Measurements from ENCODE around the gene NRP2.
A peak's percentile ranks its signal among the peaks of the same experiment; 100 is the strongest.

The NRP2 gene

GRCh38 chr2:205651719-205652118, 30.6 kb upstream of the NRP2 start:
- DNase-seq (ENCODE audit: low spot score in 2 of 2): no peak
- peaks cover 2% of the 10 kb centered on the region for H3K4me1 Mint-ChIP-seq
- peaks cover 16% of the 10 kb centered on the region for H3K27me3 Mint-ChIP-seq

GRCh38 chr2:205654878-205655605, 27.3 kb upstream of the NRP2 start:
- Mint-ChIP-seq H3K36me3 (no peaks in the 10 kb centered on the region), H3K27me3 (peaks cover 14% of the 10 kb centered on the region), H3K9me3 (no peaks in the 10 kb centered on the region), H3K27ac (no peak overlapping the region), H3K4me1 (peaks cover 3% of the 10 kb centered on the region), H3K4me3 (no peak overlapping the region)
- ATAC-seq (ENCODE audit: low read depth) (no peak), DNase-seq (ENCODE audit: low spot score in 2 of 2) (no peak)

More at GRCh38 chr2:205651719-205652118, 30.6 kb upstream of the NRP2 start:
- Mint-ChIP-seq H3K36me3 (no peaks in the 10 kb centered on the region), H3K4me3 (no peak overlapping the region), H3K9me3 (no peaks in the 10 kb centered on the region), H3K27ac (no peak overlapping the region)
- no peak for ATAC-seq (ENCODE audit: low read depth)

- H3K4me3 Mint-ChIP-seq: no peak overlapping the region
- peaks cover 14% of the 10 kb centered on the region for H3K27me3 Mint-ChIP-seq
- DNase-seq (ENCODE audit: low spot score in 2 of 2) (no peak), ATAC-seq (ENCODE audit: low read depth) (no peak)
- peaks cover 11% of the 10 kb centered on the region for H3K4me1 Mint-ChIP-seq
- H3K36me3 Mint-ChIP-seq: no peaks in the 10 kb centered on the region
- H3K27ac Mint-ChIP-seq: no peak overlapping the region
- no peaks in the 10 kb centered on the region for H3K9me3 Mint-ChIP-seq
Measured at GRCh38 chr2:205655779-205656456, 26.4 kb upstream of the NRP2 start.

- ATAC-seq (ENCODE audit: low read depth) (no peak), DNase-seq (ENCODE audit: low spot score in 2 of 2) (no peak)
- Mint-ChIP-seq H3K36me3 (no peaks in the 10 kb centered on the region), H3K9me3 (no peaks in the 10 kb centered on the region), H3K27ac (no peak overlapping the region), H3K4me1 (peaks cover 13% of the 10 kb centered on the region), H3K4me3 (no peak overlapping the region), H3K27me3 (peaks cover 14% of the 10 kb centered on the region)
Measured at GRCh38 chr2:205656461-205656860, 25.8 kb upstream of the NRP2 start.

- Mint-ChIP-seq H3K36me3 (no peaks in the 10 kb centered on the region), H3K4me1 (peaks cover 13% of the 10 kb centered on the region), H3K27ac (no peak overlapping the region), H3K9me3 (no peaks in the 10 kb centered on the region), H3K27me3 (peaks cover 14% of the 10 kb centered on the region), H3K4me3 (no peak overlapping the region)
- ATAC-seq (ENCODE audit: low read depth): no peak
- no peak for DNase-seq (ENCODE audit: low spot score in 2 of 2)
Measured at GRCh38 chr2:205656941-205657340, 25.4 kb upstream of the NRP2 start.

GRCh38 chr2:205657579-205657978, 24.7 kb upstream of the NRP2 start:
- Mint-ChIP-seq H3K4me3 (no peak overlapping the region), H3K27ac (no peak overlapping the region), H3K27me3 (peaks cover 14% of the 10 kb centered on the region), H3K9me3 (no peaks in the 10 kb centered on the region), H3K4me1 (peaks cover 13% of the 10 kb centered on the region), H3K36me3 (no peaks in the 10 kb centered on the region)
- no peak for ATAC-seq (ENCODE audit: low read depth)
- no peak for DNase-seq (ENCODE audit: low spot score in 2 of 2)

GRCh38 chr2:205658068-205658467, 24.2 kb upstream of the NRP2 start:
- DNase-seq (ENCODE audit: low spot score in 2 of 2): no peak
- Mint-ChIP-seq H3K9me3 (no peaks in the 10 kb centered on the region), H3K4me1 (peaks cover 13% of the 10 kb centered on the region), H3K27me3 (peaks cover 14% of the 10 kb centered on the region), H3K27ac (no peak overlapping the region), H3K36me3 (no peaks in the 10 kb centered on the region), H3K4me3 (no peak overlapping the region)
- no peak for ATAC-seq (ENCODE audit: low read depth)

- ATAC-seq (ENCODE audit: low read depth): no peak
- Mint-ChIP-seq H3K9me3 (no peaks in the 10 kb centered on the region), H3K27me3 (peaks cover 14% of the 10 kb centered on the region), H3K4me3 (no peak overlapping the region), H3K4me1 (peaks cover 17% of the 10 kb centered on the region), H3K27ac (no peak overlapping the region), H3K36me3 (no peaks in the 10 kb centered on the region)
- DNase-seq (ENCODE audit: low spot score in 2 of 2): no peak
Measured at GRCh38 chr2:205658572-205658971, 23.7 kb upstream of the NRP2 start.

- no peaks in the 10 kb centered on the region for H3K9me3 Mint-ChIP-seq
- peaks cover 17% of the 10 kb centered on the region for H3K4me1 Mint-ChIP-seq
- H3K27ac Mint-ChIP-seq: no peak overlapping the region
- H3K27me3 Mint-ChIP-seq: peaks cover 15% of the 10 kb centered on the region
- H3K4me3 Mint-ChIP-seq: no peak overlapping the region
- no peak for DNase-seq (ENCODE audit: low spot score in 2 of 2)
- no peaks in the 10 kb centered on the region for H3K36me3 Mint-ChIP-seq
- no peak for ATAC-seq (ENCODE audit: low read depth)
Measured at GRCh38 chr2:205659922-205660321, 22.4 kb upstream of the NRP2 start.

- no peaks in the 10 kb centered on the region for H3K9me3 Mint-ChIP-seq
- DNase-seq (ENCODE audit: low spot score in 2 of 2) (no peak), ATAC-seq (ENCODE audit: low read depth) (peak; percentile 35)
- H3K36me3 Mint-ChIP-seq: no peaks in the 10 kb centered on the region
- H3K4me3 Mint-ChIP-seq: no peak overlapping the region
- H3K27ac Mint-ChIP-seq: no peak overlapping the region
- H3K4me1 Mint-ChIP-seq: peaks cover 17% of the 10 kb centered on the region
- peaks cover 12% of the 10 kb centered on the region for H3K27me3 Mint-ChIP-seq
Measured at GRCh38 chr2:205660521-205661124, 21.7 kb upstream of the NRP2 start.

GRCh38 chr2:205661281-205661680, 21.0 kb upstream of the NRP2 start:
- no peak for DNase-seq (ENCODE audit: low spot score in 2 of 2)

GRCh38 chr2:205662206-205662965, 19.9 kb upstream of the NRP2 start:
- Mint-ChIP-seq H3K4me1 (peaks cover 17% of the 10 kb centered on the region), H3K27me3 (peaks cover 10% of the 10 kb centered on the region), H3K4me3 (no peak overlapping the region), H3K36me3 (no peaks in the 10 kb centered on the region), H3K27ac (no peak overlapping the region), H3K9me3 (no peaks in the 10 kb centered on the region)
- DNase-seq (ENCODE audit: low spot score in 2 of 2): no peak
- ATAC-seq (ENCODE audit: low read depth): no peak

More at GRCh38 chr2:205661281-205661680, 21.0 kb upstream of the NRP2 start:
- no peak for ATAC-seq (ENCODE audit: low read depth)
- no peaks in the 10 kb centered on the region for H3K9me3 Mint-ChIP-seq
- H3K27ac Mint-ChIP-seq: no peak overlapping the region
- peaks cover 17% of the 10 kb centered on the region for H3K4me1 Mint-ChIP-seq
- no peaks in the 10 kb centered on the region for H3K36me3 Mint-ChIP-seq
- no peak overlapping the region for H3K4me3 Mint-ChIP-seq
- H3K27me3 Mint-ChIP-seq: peaks cover 10% of the 10 kb centered on the region

GRCh38 chr2:205665791-205666190, 16.5 kb upstream of the NRP2 start:
- no peaks in the 10 kb centered on the region for H3K36me3 Mint-ChIP-seq
- DNase-seq (ENCODE audit: low spot score in 2 of 2) (no peak), ATAC-seq (ENCODE audit: low read depth) (no peak)
- no peak overlapping the region for H3K4me3 Mint-ChIP-seq
- no peaks in the 10 kb centered on the region for H3K9me3 Mint-ChIP-seq
- H3K27ac Mint-ChIP-seq: no peak overlapping the region
- peaks cover 10% of the 10 kb centered on the region for H3K27me3 Mint-ChIP-seq
- H3K4me1 Mint-ChIP-seq: peaks cover 7% of the 10 kb centered on the region

- no peaks in the 10 kb centered on the region for H3K9me3 Mint-ChIP-seq
- H3K27me3 Mint-ChIP-seq: peaks cover 9% of the 10 kb centered on the region
- no peak overlapping the region for H3K4me3 Mint-ChIP-seq
- no peak for DNase-seq (ENCODE audit: low spot score in 2 of 2)
- no peaks in the 10 kb centered on the region for H3K4me1 Mint-ChIP-seq
- H3K36me3 Mint-ChIP-seq: no peaks in the 10 kb centered on the region
- no peak overlapping the region for H3K27ac Mint-ChIP-seq
- ATAC-seq (ENCODE audit: low read depth): no peak
Measured at GRCh38 chr2:205670292-205670691, 12.0 kb upstream of the NRP2 start.
